Activated CD4-positive, alpha-beta T cell treated with anti-CD3 and anti-CD28 coated beads, Interleukin-2, Interleukin-4, amounts not matched to agents 100 ng/mL and 50 ng/mL, durations not matched to agents 16 hours and 8 hours (primary cell): ENCODE results near the gene DDX4.
"Not testable (repeated sequence)": the region's sequence is repeated elsewhere in the genome, so short reads cannot be mapped to it uniquely, and the experiment has no call there.

Experiments
- DNase-seq: peaks from one replicate; pipeline ENCODE4 v3.0.0-alpha.2; 2020; ENCODE audit warnings: low spot score

DDX4 gene

DNA sequence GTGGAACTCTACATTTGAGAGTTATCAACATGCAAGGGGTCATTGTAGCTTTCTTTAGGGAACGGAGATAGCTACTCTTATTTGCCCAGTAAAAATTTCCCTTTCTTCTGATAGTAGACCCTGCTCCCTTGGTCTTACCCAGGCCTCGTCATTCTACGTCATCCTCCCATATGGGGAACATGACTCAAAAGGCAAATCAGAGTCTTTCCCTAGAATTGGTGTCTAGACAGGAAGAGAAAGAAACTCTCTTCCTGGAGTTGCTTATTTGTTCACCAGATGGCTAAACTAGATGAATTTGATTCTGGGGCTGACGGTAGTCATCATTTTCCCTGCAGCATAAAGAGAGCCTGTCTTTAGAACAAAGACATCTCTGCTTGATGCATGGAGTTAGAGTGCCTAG lies 13.6 kb upstream of the DDX4 start:
- DNase-seq: no peak

GRCh38 chr5:55731848-55732247 lies 6.0 kb upstream of the DDX4 start:
- no peak for DNase-seq

DNA sequence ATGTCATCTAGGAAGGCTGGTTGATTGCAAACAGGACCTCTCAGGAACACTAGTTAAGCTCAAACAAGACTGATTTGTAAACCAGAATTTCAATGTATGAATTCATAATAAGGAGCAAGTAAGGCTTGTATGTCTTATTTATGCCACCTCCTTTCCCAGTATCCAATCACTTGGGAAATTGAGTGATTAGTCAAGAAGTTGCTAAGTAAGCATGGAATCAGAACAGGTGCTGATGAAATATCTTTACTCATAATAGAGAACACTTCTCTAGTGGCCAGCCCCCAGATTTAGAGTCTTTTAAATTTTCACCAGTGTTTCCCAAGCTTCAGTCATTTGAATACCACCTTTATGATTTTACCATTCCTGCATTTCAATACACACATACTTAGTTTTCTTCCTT lies 5.3 kb upstream of the DDX4 start:
- no peak for DNase-seq

GRCh38 chr5:55734658-55735057 lies 3.2 kb upstream of the DDX4 start:
- DNase-seq: no peak

DNA sequence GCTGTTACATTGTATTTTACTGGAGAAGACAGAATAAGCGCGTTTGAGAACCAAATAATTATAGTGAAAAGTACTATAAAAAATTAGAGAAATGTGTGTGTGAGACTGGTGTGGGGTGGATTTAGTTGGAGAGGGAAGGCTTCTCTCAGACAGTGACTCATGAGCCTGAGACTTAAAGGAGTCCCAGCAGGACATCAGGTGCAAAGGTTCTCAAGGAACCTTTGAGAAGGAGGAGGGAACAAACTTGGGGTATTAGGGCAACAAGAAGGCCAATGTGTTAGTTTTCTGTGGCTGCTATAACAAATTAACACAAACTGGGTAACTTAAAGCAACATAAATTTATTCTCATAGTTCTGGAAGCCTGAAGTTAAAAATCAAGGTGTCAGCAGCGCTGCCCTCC lies 4.9 kb downstream of the DDX4 start:
- no peak for DNase-seq

DNA sequence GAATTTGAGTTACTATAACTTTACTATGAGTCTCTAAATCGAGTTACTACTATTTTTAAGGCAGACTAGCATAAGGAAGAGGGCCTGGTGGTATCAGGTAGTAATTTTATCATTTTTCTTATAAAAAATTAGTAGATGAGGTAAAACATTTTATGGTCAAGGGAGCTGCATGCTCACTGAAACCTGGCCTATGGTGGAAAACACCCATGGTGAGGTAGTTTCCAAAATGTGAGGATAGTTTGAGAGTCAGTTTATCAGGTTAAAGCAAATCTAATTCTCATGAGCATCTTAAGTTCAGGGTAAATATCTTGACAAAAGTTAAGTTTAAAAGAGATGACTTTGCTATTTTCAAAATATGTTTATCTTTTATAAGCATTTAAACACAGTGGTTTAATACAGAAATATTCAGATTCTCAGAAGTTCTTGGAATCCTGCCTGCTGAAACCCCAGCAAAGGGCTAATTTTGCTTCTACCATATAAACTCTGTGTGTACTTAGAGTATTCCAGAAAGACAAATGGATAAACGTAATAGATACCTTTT lies 10.0 kb downstream of the DDX4 start:
- DNase-seq: no peak

- no peak for DNase-seq
Measured at GRCh38 chr5:55749387-55749786, 11.5 kb downstream of the DDX4 start.

GRCh38 chr5:55750063-55750462 lies 12.2 kb downstream of the DDX4 start:
- DNase-seq: no peak

GRCh38 chr5:55750499-55750898 lies 12.6 kb downstream of the DDX4 start:
- no peak for DNase-seq

DNA sequence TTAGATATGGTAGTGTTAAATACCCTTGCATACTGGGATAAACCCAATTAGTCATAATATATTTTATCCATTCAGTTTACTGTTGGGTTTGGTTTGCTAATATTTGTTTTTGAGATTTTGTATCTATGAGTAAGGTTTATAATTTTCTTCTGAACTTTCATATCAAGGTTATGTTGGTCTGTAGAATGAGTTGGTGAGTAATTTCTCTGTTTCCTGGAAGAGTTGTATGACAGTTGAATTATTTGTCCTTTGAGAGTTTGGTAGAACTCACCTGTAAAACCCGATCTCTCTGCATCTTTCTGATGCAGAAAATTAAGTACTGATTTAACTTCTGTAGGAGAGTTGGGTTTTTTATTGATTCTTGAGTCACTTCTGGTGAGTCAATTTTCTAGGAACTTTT lies 20.4 kb downstream of the DDX4 start:
- DNase-seq: peak; percentile 21

DNA sequence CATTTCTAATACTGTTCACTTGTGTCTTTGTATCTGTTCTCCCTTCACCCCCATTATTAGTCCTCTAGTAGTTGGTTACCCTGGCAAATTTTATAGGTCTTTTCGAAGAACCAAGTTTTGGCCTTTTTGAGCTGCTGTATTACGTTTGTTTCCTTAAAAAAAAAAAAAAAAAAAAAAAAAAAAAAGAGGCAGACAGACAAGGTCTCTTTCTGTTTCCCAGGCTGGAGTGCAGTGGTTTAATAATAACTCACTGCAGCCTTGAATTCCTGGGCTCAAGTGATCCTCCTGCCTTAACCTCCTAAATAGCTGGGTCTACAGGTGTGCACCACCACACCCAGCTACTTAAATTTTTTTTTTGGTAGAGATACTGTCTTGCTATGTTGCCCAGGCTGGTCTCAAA lies 20.9 kb downstream of the DDX4 start:
- no peak for DNase-seq

GRCh38 chr5:55761721-55762120 lies 23.9 kb downstream of the DDX4 start:
- DNase-seq: not testable (repeated sequence)

- peak; percentile 65 for DNase-seq
Measured at GRCh38 chr5:55763746-55764420, 26.0 kb downstream of the DDX4 start.

DNA sequence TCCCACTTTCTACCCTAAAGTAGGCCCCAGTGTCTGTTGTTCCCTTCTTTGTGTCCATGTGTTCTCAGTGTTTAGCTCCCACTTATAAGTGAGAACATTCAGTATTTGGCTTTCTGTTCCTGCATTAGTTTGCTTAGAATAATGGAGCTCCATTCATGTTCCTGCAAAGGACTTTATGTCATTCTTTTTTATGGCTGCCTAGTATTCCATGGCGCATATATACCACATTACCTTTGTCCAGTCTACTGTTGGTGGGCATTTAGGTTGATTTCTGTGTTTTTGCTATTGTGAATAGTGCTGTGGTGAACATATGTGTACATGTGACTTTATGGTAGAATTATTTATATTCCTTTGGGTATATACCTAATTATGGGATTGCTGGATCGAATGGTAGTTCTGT lies 30.4 kb downstream of the DDX4 start:
- no peak for DNase-seq

- peak; percentile 62 for DNase-seq
Measured at GRCh38 chr5:55771175-55771655, 33.4 kb downstream of the DDX4 start.

DNA sequence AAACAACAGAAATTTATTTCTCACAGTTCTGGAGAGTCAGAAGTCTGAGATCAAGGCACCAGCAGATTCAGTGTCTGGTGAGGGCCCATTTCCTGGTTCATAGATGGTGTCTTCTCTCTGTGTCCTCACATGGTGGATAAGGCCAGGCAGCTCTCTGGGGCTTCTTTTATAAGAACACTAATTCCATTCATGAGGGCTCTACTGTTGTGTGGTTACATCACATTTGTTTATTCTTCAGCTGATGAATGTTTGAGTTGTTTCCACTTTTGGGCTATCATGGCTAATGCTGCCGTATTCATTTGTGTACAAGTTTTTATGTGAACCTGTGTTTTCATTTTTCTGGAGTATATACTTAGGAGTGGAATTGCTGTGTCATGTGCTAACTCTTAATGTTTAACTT lies 35.2 kb downstream of the DDX4 start:
- no peak for DNase-seq

DNA sequence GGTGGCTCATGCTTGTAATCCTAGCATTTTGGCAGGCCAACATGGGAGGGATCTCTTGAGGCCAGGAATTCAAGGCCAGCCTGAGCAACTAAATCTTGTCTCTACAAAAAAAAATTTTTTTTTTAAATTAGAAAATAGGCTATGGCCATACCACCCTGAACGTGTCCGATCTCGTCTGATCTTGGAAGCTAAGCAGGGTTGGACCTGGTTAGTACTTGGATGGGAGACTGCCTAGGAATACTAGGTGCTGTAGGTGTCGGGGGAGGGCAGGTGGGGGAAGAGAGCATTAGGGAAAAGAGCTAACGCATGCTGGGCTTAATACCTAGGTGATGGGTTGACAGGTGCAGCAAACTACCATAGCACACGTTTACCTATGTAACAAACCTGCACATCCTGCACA lies 39.5 kb downstream of the DDX4 start:
- DNase-seq: no peak

DNA sequence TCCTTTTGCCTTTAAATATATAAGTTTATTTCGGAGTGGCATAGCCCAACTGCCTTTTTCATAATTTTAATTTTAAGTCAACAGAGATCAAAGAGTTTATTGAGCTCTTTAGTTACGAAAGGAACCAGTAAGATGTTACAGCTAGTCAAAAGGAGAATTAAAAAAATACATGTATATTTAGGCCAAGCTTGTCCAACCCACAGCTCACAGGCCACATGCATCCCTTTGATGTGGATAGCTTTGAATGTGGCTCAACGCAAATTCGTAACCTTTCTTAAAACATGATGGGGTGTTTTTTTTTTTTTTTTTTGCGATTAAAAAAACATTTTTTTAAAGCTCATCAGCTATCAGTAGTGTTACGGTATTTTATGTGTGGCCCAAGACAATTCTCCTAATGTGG lies 63.1 kb downstream of the DDX4 start:
- no peak for DNase-seq

GRCh38 chr5:55808814-55809213 lies 71.0 kb downstream of the DDX4 start:
- DNase-seq: not testable (repeated sequence)

DNA sequence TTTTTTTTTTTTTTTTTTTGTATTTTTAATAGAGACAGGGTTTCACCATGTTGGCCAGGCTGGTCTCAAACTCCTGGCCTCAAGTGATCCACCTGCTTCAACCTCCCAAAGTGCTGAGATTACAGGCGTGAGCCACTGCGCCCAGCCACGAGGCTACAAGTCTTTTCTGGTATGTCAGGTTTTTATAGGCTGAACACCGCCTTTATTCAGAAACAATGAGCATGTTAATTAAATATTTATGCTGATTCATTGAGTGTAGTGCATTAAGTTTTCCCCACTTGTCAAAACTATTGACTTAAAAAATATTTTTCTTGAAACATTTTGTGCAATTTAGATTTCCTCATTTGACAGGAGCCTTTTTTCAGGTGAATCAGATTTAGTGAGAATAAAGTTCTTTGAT lies 78.1 kb downstream of the DDX4 start:
- DNase-seq: not testable (repeated sequence)

DNA sequence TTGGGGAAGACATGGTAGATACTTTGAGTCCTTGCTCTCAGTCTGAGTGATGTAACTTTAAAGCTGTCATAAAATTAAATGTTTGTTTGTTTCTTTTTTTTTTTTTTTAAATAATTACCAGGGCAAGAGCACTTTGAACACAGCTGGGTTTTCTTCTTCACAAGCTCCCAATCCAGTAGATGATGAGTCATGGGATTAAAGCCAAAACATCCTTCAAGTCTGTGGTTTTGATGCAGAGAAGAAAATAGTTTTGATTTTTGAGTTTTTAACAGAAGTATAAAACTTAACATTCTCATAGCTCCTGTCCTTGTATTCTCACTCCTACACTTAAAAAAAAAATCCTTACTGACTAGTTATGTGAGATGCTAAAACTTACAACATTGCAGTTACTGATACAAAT lies 78.5 kb downstream of the DDX4 start:
- DNase-seq: no peak

GRCh38 chr5:55817030-55817429 lies 79.2 kb downstream of the DDX4 start:
- no peak for DNase-seq

DNA sequence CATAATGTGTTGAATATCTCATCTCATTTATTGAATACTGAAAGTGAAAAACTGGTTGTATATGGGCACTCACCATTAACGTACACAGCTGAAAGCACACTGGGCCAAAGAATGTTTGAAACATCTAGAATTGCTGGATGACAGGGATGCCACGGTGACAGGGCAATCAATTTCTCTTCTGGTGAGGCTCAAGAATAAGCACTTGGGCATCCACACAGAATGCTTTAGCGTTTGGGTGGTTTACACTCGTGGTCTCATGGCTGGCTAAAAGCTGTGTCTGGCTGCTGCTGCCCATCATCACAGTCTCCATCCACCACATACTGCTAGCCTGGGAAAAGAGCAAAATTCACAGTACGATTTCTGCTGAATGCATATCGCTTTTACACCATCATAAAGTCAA lies 82.6 kb downstream of the DDX4 start:
- DNase-seq: no peak
